Mucosa of descending colon (tissue), 3 donors: ENCODE results near the gene ELK4. TPM values are rescaled to one million over a fixed set of nuclear protein-coding genes. Genes with fewer than 3 reads are reported as not detected.

ENCODE experiments used
- ATAC-seq: fragments of 200-7000 bp; cut with Tn5 transposase; one replicate; pipeline ENCODE4 v1.9.1; 2020; ENCODE audit warnings: mild to moderate bottlenecking, moderate library complexity
- DNase-seq, 3 donors: peaks; one replicate each; pipeline ENCODE4 v3.0.0-alpha.2; 2020
- H3K36me3 ChIP-seq: fragments of 200-600 bp; one replicate; pipeline ENCODE4 v1.8.0; 2021; ENCODE audit warnings: low read depth, mild to moderate bottlenecking
- H3K4me1 ChIP-seq: fragments of 200-600 bp; one replicate; pipeline ENCODE4 v1.8.0; 2021; ENCODE audit warnings: low read depth, mild to moderate bottlenecking
- H3K4me3 ChIP-seq: fragments of 200-600 bp; one replicate; pipeline ENCODE4 v1.8.0; 2021; ENCODE audit warnings: mild to moderate bottlenecking
- H3K9me3 ChIP-seq: fragments of 200-600 bp; one replicate; pipeline ENCODE4 v1.8.0; 2021; ENCODE audit warnings: mild to moderate bottlenecking
- CTCF ChIP-seq: fragments of 200-600 bp; IDR thresholded peaks from one replicate; pipeline ENCODE4 v1.8.0; 2022; ENCODE audit warnings: antibody characterized with exemption, mild to moderate bottlenecking
- intact Hi-C, 2 donors: fragments of 100-400 bp; cut with DNase I in 1 of 2; cut with micrococcal nuclease in 1 of 2; formaldehyde crosslinking; loops; one replicate each; pipeline versions ENCODE4 v1.11.0 to v1.11.1; 2022; cut with DNase I, micrococcal nuclease
- total RNA-seq, 3 donors: library from RNA; stranded (reverse); fragmentation: NEBNext Ultra II Directional in 2 of 3; extraction: Animal tissue kit (Norgen Biotek cat#: 25700) in 2 of 3; gene quantifications; one replicate each; pipeline versions ENCODE4 v1.2.1 to v1.2.4, GENCODE V29; 2021 to 2023
- donor health status: DM: no; HTN: no; CAD: no; lungs with moderate emphysema.
- donor health status: DM: no; HTN: no; CAD: no.
- donor health status: DM: no; HTN: yes; CAD: no.

The ELK4 gene
- total RNA-seq, 3 donors from 2014 or later = 43.1 to 60.6 (median 47.6) TPM

- intact Hi-C loops = no loop called here
- Histone ChIP-seq H3K36me3 (no peaks in the 10 kb centered on the region), H3K4me3 (no peak overlapping the region), H3K4me1 (peaks cover 11% of the 10 kb centered on the region), H3K9me3 (peaks cover 5% of the 10 kb centered on the region)
- DNase-seq = no peak
- ATAC-seq = no peak
- no peak for TF ChIP-seq CTCF
Observed at GRCh38 chr1:205561501-205562203, 70.2 kb downstream of the ELK4 start.

Other genes with a start within 250 kb of the ELK4 start
- gene LEMD1, start 210.0 kb downstream of the ELK4 start, total RNA-seq = not detected
- gene BLACAT1, start 176.0 kb downstream of the ELK4 start, total RNA-seq = under 1 TPM; 0.14 to 0.46 (median 0.19) TPM
- 10 to 100 TPM; 32.1 to 41.2 (median 37.0) TPM for gene CDK18, start 127.3 kb downstream of the ELK4 start, total RNA-seq
- 10 to 100 TPM; 13.7 to 19.0 (median 18.8) TPM for gene SLC45A3, start 48.5 kb upstream of the ELK4 start, total RNA-seq
- 100 to 1,000 TPM in 2 of 3 donors, 10 to 100 TPM in 1; 52.7 to 140 (median 103) TPM for gene NUCKS1, start 118.2 kb upstream of the ELK4 start, total RNA-seq
- 10 to 100 TPM in 1 of 3 donors, 1 to 10 TPM in 2; 4.7 to 27.5 (median 7.8) TPM for gene RAB29, start 143.5 kb upstream of the ELK4 start, total RNA-seq
- 10 to 100 TPM in 1 of 3 donors, 1 to 10 TPM in 2; 2.1 to 25.0 (median 4.9) TPM for gene SLC41A1, start 181.2 kb upstream of the ELK4 start, total RNA-seq
- under 1 TPM in 1 of 3 donors, not detected in 2; 0.19 TPM for gene PM20D1, start 218.1 kb upstream of the ELK4 start, total RNA-seq